ENCODE measurements around the gene NT5C3B.
"Not testable (repeated sequence)": the region's sequence is repeated elsewhere in the genome, so short reads cannot be mapped to it uniquely, and the experiment has no call there.

NT5C3B gene

GRCh38 chr17:41835800-41836549, at the start of gene NT5C3B:
NT5C3B (minus strand) TSS chr17:41836232; CDS start chr17:41836193, 39 bp downstream.
- in situ Hi-C loops (cut with MboI; ENCODE audit: low sequenced_read_pairs), result no loop called here

GRCh38 chr17:41885733-41886132, 49.7 kb upstream of the NT5C3B start:
- in situ Hi-C loops (cut with MboI; ENCODE audit: low sequenced_read_pairs), result no loop called here

- in situ Hi-C loops (cut with MboI; ENCODE audit: low sequenced_read_pairs), result no loop called here
These were observed 46.7 kb upstream of the NT5C3B start for GRCh38 chr17:41882756-41883155.

- in situ Hi-C loops (cut with MboI; ENCODE audit: low sequenced_read_pairs), result no loop called here
These were observed 44.1 kb upstream of the NT5C3B start for GRCh38 chr17:41880130-41880529.

- in situ Hi-C loops (cut with MboI; ENCODE audit: low sequenced_read_pairs), result not testable (repeated sequence)
These were observed 38.2 kb upstream of the NT5C3B start for GRCh38 chr17:41874293-41874670.

- in situ Hi-C loops (cut with MboI; ENCODE audit: low sequenced_read_pairs), result no loop called here
These were observed 37.7 kb upstream of the NT5C3B start for GRCh38 chr17:41873559-41874292.

GRCh38 chr17:41871789-41872188, 35.8 kb upstream of the NT5C3B start:
- in situ Hi-C loops (cut with MboI; ENCODE audit: low sequenced_read_pairs), result no loop called here

- in situ Hi-C loops (cut with MboI; ENCODE audit: low sequenced_read_pairs), result no loop called here
These were observed 34.6 kb upstream of the NT5C3B start for GRCh38 chr17:41870627-41871026.

- in situ Hi-C loops (cut with MboI; ENCODE audit: low sequenced_read_pairs), result no loop called here
These were observed 34.1 kb upstream of the NT5C3B start for GRCh38 chr17:41870097-41870496.

GRCh38 chr17:41869426-41869825, 33.4 kb upstream of the NT5C3B start:
- in situ Hi-C loops (cut with MboI; ENCODE audit: low sequenced_read_pairs), result no loop called here

- in situ Hi-C loops (cut with MboI; ENCODE audit: low sequenced_read_pairs), result no loop called here
These were observed 32.5 kb upstream of the NT5C3B start for GRCh38 chr17:41868568-41868967.

GRCh38 chr17:41865596-41865893, 29.5 kb upstream of the NT5C3B start:
- in situ Hi-C loops (cut with MboI; ENCODE audit: low sequenced_read_pairs), result no loop called here

- in situ Hi-C loops (cut with MboI; ENCODE audit: low sequenced_read_pairs), result no loop called here
These were observed 29.0 kb upstream of the NT5C3B start, which contains the start of gene KLHL11 for GRCh38 chr17:41864836-41865595. KLHL11 (minus strand) TSS chr17:41865423; CDS start chr17:41865370, 53 bp downstream.

GRCh38 chr17:41864498-41864835, 28.4 kb upstream of the NT5C3B start:
- in situ Hi-C loops (cut with MboI; ENCODE audit: low sequenced_read_pairs), result no loop called here

GRCh38 chr17:41863074-41863848, 27.2 kb upstream of the NT5C3B start:
- in situ Hi-C loops (cut with MboI; ENCODE audit: low sequenced_read_pairs), result no loop called here

GRCh38 chr17:41860254-41860931, 24.4 kb upstream of the NT5C3B start:
- in situ Hi-C loops (cut with MboI; ENCODE audit: low sequenced_read_pairs), result no loop called here

GRCh38 chr17:41851382-41851781, 15.3 kb upstream of the NT5C3B start:
- in situ Hi-C loops (cut with MboI; ENCODE audit: low sequenced_read_pairs), result not testable (repeated sequence)

GRCh38 chr17:41849251-41849990, 13.4 kb upstream of the NT5C3B start:
- in situ Hi-C loops (cut with MboI; ENCODE audit: low sequenced_read_pairs), result no loop called here

- in situ Hi-C loops (cut with MboI; ENCODE audit: low sequenced_read_pairs), result no loop called here
These were observed 12.8 kb upstream of the NT5C3B start for GRCh38 chr17:41848788-41849187.

GRCh38 chr17:41844971-41845370, 8.9 kb upstream of the NT5C3B start:
- in situ Hi-C loops (cut with MboI; ENCODE audit: low sequenced_read_pairs), result no loop called here

Measured in HL-60/S4 (cell line).